Epithelial cell of umbilical artery (primary cell): ENCODE results near the gene CASP6. TPM values are rescaled to one million over a fixed set of nuclear protein-coding genes. Genes with fewer than 3 reads are reported as not detected.

Experiments used
- total RNA-seq: library from RNA; depleted of rRNA; stranded (reverse); fragments of >200 nt; gene quantifications from 2 replicates; pipeline ENCODE4 v1.2.3, GENCODE V29; 2014

Gene CASP6
- 68.9 and 79.0 TPM in 2 replicates for total RNA-seq

GRCh38 chr4:109702950-109703663 is at the start of gene CASP6:
TSS of gene CASP6 (minus strand) at chr4:109703445. CDS start at chr4:109703395, 50 bp downstream.

GRCh38 chr4:109729718-109730618 is 26.7 kb upstream of the CASP6 start, which contains the start of gene PLA2G12A:
TSS of gene PLA2G12A (minus strand) at chr4:109730070. CDS start at chr4:109729809, 261 bp downstream.

Other genes starting within 250 kb of the CASP6 start
- gene MCUB, start 143.2 kb downstream of the CASP6 start, total RNA-seq: 54.6 and 64.6 TPM in 2 replicates
- gene PLA2G12A, start 26.6 kb upstream of the CASP6 start, total RNA-seq: 9.3 and 14.9 TPM in 2 replicates
- gene CFI, start 98.6 kb upstream of the CASP6 start, total RNA-seq: 8.8 and 37.5 TPM in 2 replicates
- 4.0 and 5.5 TPM in 2 replicates for gene GAR1, start 112.3 kb upstream of the CASP6 start, total RNA-seq
- gene RRH, start 124.5 kb upstream of the CASP6 start, total RNA-seq: not detected in 2 replicates
- gene LRIT3, start 144.7 kb upstream of the CASP6 start, total RNA-seq: not detected in 2 replicates
- under 0.01 and 0.15 TPM in 2 replicates for gene EGF, start 209.4 kb upstream of the CASP6 start, total RNA-seq